CD14-positive monocyte (primary cell): ENCODE results near the gene MCF2L. TPM values are rescaled to one million over a fixed set of nuclear protein-coding genes. Genes with fewer than 3 reads are reported as not detected.

Experiments
- DNase-seq, 3 donors: peaks; one replicate each; pipeline ENCODE4 v3.0.0-alpha.2; 2011 to 2022
- H2AFZ ChIP-seq: 2 replicates; pipeline ENCODE4 v1.6.0; 2012; ENCODE audit warnings: mild to moderate bottlenecking, low read depth, low read length, inconsistent platforms; ENCODE audit not compliant: insufficient read depth, poor library complexity, severe bottlenecking
- H3K27ac ChIP-seq, 2 donors: 1 replicate in 1 of 2; 2 replicates in 1 of 2; pipeline ENCODE4 v1.5.1; 2012 to 2013; ENCODE audit warnings: low read length in 2 of 2, control low read depth in 1 of 2, inconsistent platforms in 1 of 2, low read depth in 1 of 2, mild to moderate bottlenecking in 1 of 2
- H3K27me3 ChIP-seq, 2 donors: one replicate each; pipeline versions ENCODE4 v1.6.0 to v1.6.1; 2011 to 2013; ENCODE audit warnings: low read length in 2 of 2; ENCODE audit not compliant: control insufficient read depth in 2 of 2, insufficient read depth in 2 of 2
- H3K36me3 ChIP-seq, 2 donors: replicated peaks in 1 of 2; 1 replicate in 1 of 2; 2 replicates in 1 of 2; pipeline versions ENCODE4 v1.5.1 to v1.6.1; 2012 to 2013; ENCODE audit warnings: low read length in 2 of 2, control low read depth in 1 of 2, inconsistent platforms in 1 of 2, mild to moderate bottlenecking in 1 of 2; ENCODE audit not compliant: insufficient read depth in 2 of 2, control insufficient read depth in 1 of 2
- H3K4me1 ChIP-seq, 2 donors: 1 replicate in 1 of 2; 2 replicates in 1 of 2; pipeline versions ENCODE4 v1.5.1 to v1.6.1; 2012 to 2013; ENCODE audit warnings: low read length in 2 of 2, control low read depth in 1 of 2, inconsistent platforms in 1 of 2, mild to moderate bottlenecking in 1 of 2, moderate library complexity in 1 of 2; ENCODE audit not compliant: insufficient read depth in 2 of 2, control insufficient read depth in 1 of 2
- H3K4me2 ChIP-seq: replicated peaks from 2 replicates; pipeline ENCODE3; 2012; ENCODE audit warnings: low read length, moderate library complexity, mild to moderate bottlenecking; ENCODE audit not compliant: poor library complexity, severe bottlenecking; ENCODE audit errors: extremely low read depth
- H3K4me3 ChIP-seq, 3 experiments: fragments of 200-600 bp in 1 of 3; sonication (generic) in 1 of 3; replicated peaks in 1 of 3; 1 replicate in 2 of 3; 2 replicates in 1 of 3; pipeline ENCODE4 v1.5.1; 2011 to 2013; ENCODE audit warnings: low read length in 3 of 3, mild to moderate bottlenecking in 3 of 3, control low read depth in 2 of 3, low read depth in 2 of 3, inconsistent platforms in 1 of 3, moderate library complexity in 1 of 3
- H3K79me2 ChIP-seq: 2 replicates; pipeline ENCODE4 v1.6.0; 2012; ENCODE audit warnings: mild to moderate bottlenecking, control low read depth, inconsistent platforms, low read length, moderate library complexity; ENCODE audit not compliant: insufficient read depth
- H3K9ac ChIP-seq: 2 replicates; pipeline ENCODE4 v1.6.0; 2017; ENCODE audit warnings: low read length, mild to moderate bottlenecking; ENCODE audit not compliant: insufficient read depth, poor library complexity, severe bottlenecking
- H3K9me3 ChIP-seq, 2 donors: replicated peaks in 1 of 2; 1 replicate in 1 of 2; 2 replicates in 1 of 2; pipeline versions ENCODE4 v1.5.1 to v1.6.1; 2012 to 2013; ENCODE audit warnings: low read length in 2 of 2, control low read depth in 1 of 2; ENCODE audit not compliant: control insufficient read depth in 1 of 2, insufficient read depth in 1 of 2
- H4K20me1 ChIP-seq: 2 replicates; pipeline ENCODE4 v1.6.0; 2012; ENCODE audit warnings: mild to moderate bottlenecking, low read length, control low read depth, moderate library complexity; ENCODE audit not compliant: insufficient read depth
- H3K27ac Mint-ChIP-seq, 7 donors: one replicate each; pipeline ENCODE4 v1.8.0; 2020; ENCODE audit warnings: mild to moderate bottlenecking in 7 of 7, mixed read lengths in 7 of 7, moderate library complexity in 6 of 7, inconsistent platforms in 2 of 7
- H3K27me3 Mint-ChIP-seq, 3 donors: one replicate each; pipeline ENCODE4 v1.8.0; 2021 to 2022; ENCODE audit warnings: low read depth in 3 of 3, mild to moderate bottlenecking in 3 of 3, mixed read lengths in 3 of 3, moderate library complexity in 3 of 3, inconsistent platforms in 1 of 3
- H3K36me3 Mint-ChIP-seq, 2 donors: one replicate each; pipeline ENCODE4 v1.8.0; 2020; ENCODE audit warnings: mixed read lengths in 2 of 2, inconsistent platforms in 1 of 2, mild to moderate bottlenecking in 1 of 2
- H3K4me1 Mint-ChIP-seq: one replicate; pipeline ENCODE4 v1.8.0; 2020; ENCODE audit warnings: mild to moderate bottlenecking, mixed read lengths
- H3K4me3 Mint-ChIP-seq, 2 donors: one replicate each; pipeline ENCODE4 v1.8.0; 2020; ENCODE audit warnings: mild to moderate bottlenecking in 2 of 2, mixed read lengths in 2 of 2, moderate library complexity in 1 of 2
- H3K9me3 Mint-ChIP-seq, 7 donors: one replicate each; pipeline ENCODE4 v1.8.0; 2020 to 2022; ENCODE audit warnings: mixed read lengths in 7 of 7, mild to moderate bottlenecking in 6 of 7, moderate library complexity in 6 of 7, inconsistent platforms in 2 of 7
- CTCF ChIP-seq: fragments of 200-600 bp; IDR thresholded peaks from one replicate; pipeline ENCODE4 v1.8.0; 2022; ENCODE audit warnings: antibody characterized with exemption, mild to moderate bottlenecking
- WGBS: methylation state at CpG from one replicate; pipeline ENCODE4 v1.1.5; 2013; ENCODE audit warnings: missing lambda C conversion rate; ENCODE audit not compliant: insufficient coverage; 5-methylcytosine and 5-hydroxymethylcytosine counted together
- intact Hi-C, 2 donors: fragments of 100-400 bp; cut with micrococcal nuclease; formaldehyde crosslinking; loops; one replicate each; pipeline versions ENCODE4 v1.15.0 to v1.15.1; 2023
- polyA plus RNA-seq, 3 donors: library from polyadenylated mRNA; depleted of rRNA in 1 of 3; unstranded in 2 of 3; stranded (reverse) in 1 of 3; fragments of 300-500 nt in 2 of 3; fragments of >200 nt in 1 of 3; fragmentation: Illumina TruSeq in 2 of 3; gene quantifications; 1 replicate in 2 of 3; 2 replicates in 1 of 3; pipeline ENCODE4 v1.2.3, GENCODE V29; 2012 to 2021

Gene MCF2L
- polyA plus RNA-seq, 3 donors = not detected

- Mint-ChIP-seq H3K27ac (no peak within 1 kb of the TSS), H3K9me3 (peaks cover 0 to 1% (median 0%) of the 10 kb centered on the region in 7 donors), H3K27me3 (peaks cover 7 to 12% (median 12%) of the 10 kb centered on the region in 3 donors), H3K4me3 (no peak within 1 kb of the TSS), H3K36me3 (no peaks in the 10 kb centered on the region), H3K4me1 (no peaks in the 10 kb centered on the region)
- Histone ChIP-seq H3K9me3 (no peaks in the 10 kb centered on the region), H3K27ac (no peak within 1 kb of the TSS), H3K4me2 (no peak within 1 kb of the TSS), H3K9ac (no peak within 1 kb of the TSS), H3K4me3 (no peak within 1 kb of the TSS), H4K20me1 (no peaks in the 10 kb centered on the region), H2AFZ (no peak within 1 kb of the TSS), H3K27me3 (no peaks in the 10 kb centered on the region), H3K79me2 (no peaks in the 10 kb centered on the region), H3K36me3 (no peaks in the 10 kb centered on the region), H3K4me1 (no peaks in the 10 kb centered on the region)
- intact Hi-C loops = no loop called here
- no peak for TF ChIP-seq CTCF
- DNase-seq = no peak
- WGBS = 85% methylated on average over 22 of the region's 23 CpGs
These were observed 153.7 kb downstream of the MCF2L start, which contains the start of gene F10 for GRCh38 chr13:113122550-113123225. Gene F10, plus strand, starts transcription at chr13:113122799. Its CDS starts 57 bp downstream, at chr13:113122856.

- Histone ChIP-seq H3K79me2 (no peaks in the 10 kb centered on the region), H3K4me1 (no peaks in the 10 kb centered on the region), H3K4me3 (no peak overlapping the region), H2AFZ (no peak overlapping the region), H3K27me3 (no peaks in the 10 kb centered on the region), H3K36me3 (no peaks in the 10 kb centered on the region), H3K9ac (no peak overlapping the region), H4K20me1 (no peaks in the 10 kb centered on the region), H3K27ac (no peak overlapping the region), H3K4me2 (no peak overlapping the region), H3K9me3 (no peaks in the 10 kb centered on the region)
- Mint-ChIP-seq H3K36me3 (no peaks in the 10 kb centered on the region), H3K4me1 (no peaks in the 10 kb centered on the region), H3K27me3 (peaks cover 9 to 19% (median 17%) of the 10 kb centered on the region in 3 donors), H3K4me3 (no peak overlapping the region), H3K27ac (peak overlapping the region in 1 of 7 donors; percentile 5), H3K9me3 (peaks cover 0 to 2% (median 0%) of the 10 kb centered on the region in 7 donors)
- 92% methylated on average over 19 of the region's 29 CpGs for WGBS
- DNase-seq = no peak
- intact Hi-C loops = no loop called here
- TF ChIP-seq CTCF = no peak
These were observed 154.5 kb downstream of the MCF2L start for GRCh38 chr13:113123226-113124201.
